ENCODE measurements around the gene CLEC16A. TPM values are rescaled to one million over a fixed set of nuclear protein-coding genes. Genes with fewer than 3 reads are reported as not detected.
"Not testable (repeated sequence)": the region's sequence is repeated elsewhere in the genome, so short reads cannot be mapped to it uniquely, and the experiment has no call there.

CLEC16A gene
- total RNA-seq, 1 donor from 2014 or later = 57.6 TPM

- DNase-seq = peak; percentile 78
- peaks cover 76% of the 10 kb centered on the region for H3K36me3 Mint-ChIP-seq (ENCODE audit: low read depth)
- peak overlapping the region; percentile 66 for H3K4me3 Mint-ChIP-seq
- H3K27ac Mint-ChIP-seq = peak overlapping the region; percentile 94
- H3K4me1 Mint-ChIP-seq = peaks cover 52% of the 10 kb centered on the region
- no peaks in the 10 kb centered on the region for H3K9me3 Mint-ChIP-seq
- peak; percentile 35 for ATAC-seq (ENCODE audit: low read depth)
- ChIA-PET CTCF (interaction anchor here (0.5 to 4.0 kb wide), 32 partner anchors 9 to 1853 kb away, joined by 3 to 62 read pairs (median 4); partner anchors contain the start of gene SOCS1), POLR2A (interaction anchor here (0.5 to 5.6 kb wide), 28 partner anchors 15 to 725 kb away, joined by 3 to 169 read pairs (median 6); partner anchors contain the start of genes CLEC16A and SOCS1)
- H3K27me3 Mint-ChIP-seq = no peaks in the 10 kb centered on the region
- intact Hi-C loops (cut with micrococcal nuclease) = loop anchor here (1.0 to 2.0 kb wide), 10 partner anchors 10 to 846 kb away; no protein-coding TSS in a partner anchor
- peak; percentile 93 for TF ChIP-seq CTCF (IDR thresholded peaks at IDR 0.05)
Measured at GRCh38 chr16:10964039-10964890, 19.9 kb downstream of the CLEC16A start.

- Mint-ChIP-seq H3K36me3 (ENCODE audit: low read depth) (peaks cover 77% of the 10 kb centered on the region), H3K27me3 (no peaks in the 10 kb centered on the region), H3K9me3 (no peaks in the 10 kb centered on the region), H3K4me3 (peak overlapping the region; percentile 66), H3K27ac (peak overlapping the region; percentile 94), H3K4me1 (peaks cover 50% of the 10 kb centered on the region)
- DNase-seq (no peak), ATAC-seq (ENCODE audit: low read depth) (peak; percentile 45)
- intact Hi-C loops (cut with micrococcal nuclease) = loop anchor here (1.0 to 5.0 kb wide), 18 partner anchors 11 to 845 kb away; no protein-coding TSS in a partner anchor
- ChIA-PET POLR2A (interaction anchor here (0.5 to 5.6 kb wide), 40 partner anchors 11 to 832 kb away, joined by 3 to 169 read pairs (median 4); partner anchors contain the start of genes CLEC16A, SOCS1, TXNDC11 and ZC3H7A), CTCF (interaction anchor here (0.5 to 4.0 kb wide), 26 partner anchors 10 to 858 kb away, joined by 3 to 62 read pairs (median 4); partner anchors contain the start of genes SOCS1 and TXNDC11)
- TF ChIP-seq CTCF (IDR thresholded peaks at IDR 0.05) = no peak
Measured at GRCh38 chr16:10964891-10965326, 20.5 kb downstream of the CLEC16A start.

DNA sequence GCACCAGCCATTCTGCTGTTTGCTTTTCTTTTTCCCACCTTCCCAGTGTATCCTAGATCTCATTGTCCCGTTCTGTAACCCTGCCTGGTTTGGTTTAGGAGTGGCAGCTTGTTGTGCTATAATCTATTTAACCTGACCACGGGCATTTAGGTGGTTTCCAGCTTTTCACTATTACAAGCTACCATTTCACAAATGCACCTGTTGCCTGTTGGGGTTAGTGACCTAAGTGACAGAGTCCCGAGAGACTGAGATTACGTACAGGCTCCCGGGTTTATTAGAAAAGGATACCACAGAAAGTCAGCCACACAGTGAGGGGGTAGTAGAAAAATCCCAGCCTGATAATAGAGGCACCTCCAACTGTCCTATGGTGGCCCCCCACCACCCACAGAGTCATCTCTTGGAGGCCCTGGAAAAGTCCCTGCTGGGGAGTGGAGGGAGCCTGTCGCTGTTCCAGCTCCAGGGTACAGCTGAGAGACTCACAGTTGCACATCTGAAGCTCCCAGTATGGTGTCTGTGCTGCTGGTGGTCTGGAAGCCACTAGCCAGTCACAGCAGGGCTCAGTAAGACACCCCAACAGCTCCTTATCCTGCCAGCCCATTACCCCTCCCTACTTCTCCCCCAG, 21.2 kb downstream of the CLEC16A start:
- H3K4me3 Mint-ChIP-seq = peak overlapping the region; percentile 66
- peaks cover 77% of the 10 kb centered on the region for H3K36me3 Mint-ChIP-seq (ENCODE audit: low read depth)
- CTCF ChIA-PET = interaction anchor here (0.6 to 4.0 kb wide), 19 partner anchors 10 to 777 kb away, joined by 3 to 62 read pairs (median 9); partner anchors contain the start of genes SOCS1 and TXNDC11
- H3K27me3 Mint-ChIP-seq = no peaks in the 10 kb centered on the region
- TF ChIP-seq CTCF (IDR thresholded peaks at IDR 0.05) = no peak
- peak; percentile 84 for ATAC-seq (ENCODE audit: low read depth)
- intact Hi-C loops (cut with micrococcal nuclease) = loop anchor here (1.0 to 5.0 kb wide), 11 partner anchors 16 to 675 kb away; no protein-coding TSS in a partner anchor
- POLR2A ChIA-PET = interaction anchor here (0.6 to 5.6 kb wide), 40 partner anchors 12 to 1133 kb away, joined by 3 to 169 read pairs (median 4); partner anchors contain the start of genes CLEC16A, SOCS1, TXNDC11 and ZC3H7A
- no peaks in the 10 kb centered on the region for H3K9me3 Mint-ChIP-seq
- peaks cover 45% of the 10 kb centered on the region for H3K4me1 Mint-ChIP-seq
- DNase-seq = peak; percentile 45
- peak overlapping the region; percentile 94 for H3K27ac Mint-ChIP-seq

- Mint-ChIP-seq H3K4me1 (peaks cover 40% of the 10 kb centered on the region), H3K36me3 (ENCODE audit: low read depth) (peaks cover 77% of the 10 kb centered on the region), H3K9me3 (no peaks in the 10 kb centered on the region), H3K27me3 (no peaks in the 10 kb centered on the region), H3K27ac (peak overlapping the region; percentile 94), H3K4me3 (peak overlapping the region; percentile 66)
- CTCF ChIA-PET = interaction anchor here (1.2 to 4.0 kb wide), 6 partner anchors 16 to 440 kb away, joined by 3 to 62 read pairs (median 18); partner anchors contain the start of gene SOCS1
- no peak for TF ChIP-seq CTCF (IDR thresholded peaks at IDR 0.05)
- intact Hi-C loops (cut with micrococcal nuclease) = loop anchor here (5.0 kb wide), 1 partner anchor 141 kb away; no protein-coding TSS in a partner anchor
- POLR2A ChIA-PET = interaction anchor here (0.6 to 5.6 kb wide), 22 partner anchors 15 to 1133 kb away, joined by 3 to 169 read pairs (median 8); partner anchors contain the start of genes SOCS1 and ZC3H7A
- DNase-seq (no peak), ATAC-seq (ENCODE audit: low read depth) (no peak)
Measured at GRCh38 chr16:10966129-10966528, 21.8 kb downstream of the CLEC16A start.

- ChIA-PET CTCF (interaction anchor here (0.8 to 3.8 kb wide), 3 partner anchors 288 to 453 kb away, joined by 3 to 17 read pairs (median 3); partner anchors contain the start of gene SOCS1), POLR2A (interaction anchor here (1.1 to 5.6 kb wide), 9 partner anchors 17 to 388 kb away, joined by 3 to 169 read pairs (median 19); partner anchors contain the start of gene SOCS1)
- peak overlapping the region; percentile 94 for H3K27ac Mint-ChIP-seq
- DNase-seq; H3K9me3 Mint-ChIP-seq; H3K27me3 Mint-ChIP-seq; ATAC-seq (ENCODE audit: low read depth): not testable (repeated sequence)
- intact Hi-C loops (cut with micrococcal nuclease) = loop anchor here (5.0 kb wide), 1 partner anchor 141 kb away; no protein-coding TSS in a partner anchor
- peaks cover 41% of the 10 kb centered on the region for H3K4me1 Mint-ChIP-seq
- H3K4me3 Mint-ChIP-seq = peak overlapping the region; percentile 66
- H3K36me3 Mint-ChIP-seq (ENCODE audit: low read depth) = peaks cover 78% of the 10 kb centered on the region
Measured at GRCh38 chr16:10966559-10966958, 22.2 kb downstream of the CLEC16A start.
